ENCODE results near the gene TMEM203. TPM values are rescaled to one million over a fixed set of nuclear protein-coding genes. Genes with fewer than 3 reads are reported as not detected.

The TMEM203 gene
- total RNA-seq, 1 experiment from 2014 or later: 35.5 TPM

DNA sequence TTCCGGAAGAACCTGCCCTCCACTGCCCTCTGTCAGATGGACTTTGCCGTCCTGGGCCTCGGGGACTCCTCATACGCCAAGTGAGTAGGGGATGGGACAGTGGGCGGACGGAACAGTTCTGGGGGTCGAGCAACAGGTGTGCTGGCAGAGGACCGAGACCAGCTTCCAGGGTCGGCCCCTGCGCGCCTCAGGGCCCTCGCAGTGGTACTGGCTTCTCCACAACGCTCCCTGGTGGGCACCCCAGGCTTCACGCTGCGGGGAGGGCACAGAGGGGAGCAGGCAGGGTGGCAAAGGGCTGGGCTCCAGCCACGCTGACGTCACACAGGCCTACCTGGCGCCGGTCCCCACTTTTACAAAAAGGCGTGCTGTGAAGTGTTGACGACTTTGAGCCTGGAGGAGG is 7.1 kb upstream of the TMEM203 start:
- Histone ChIP-seq H2BK15ac (ENCODE audit: low read depth, low read length) (no peak overlapping the region), H2BK12ac (ENCODE audit: insufficient read length, low read depth, low read length) (no peak overlapping the region), H3K4me1 (ENCODE audit: insufficient read depth, low read length) (no peaks in the 10 kb centered on the region; the same call in 1 of the 2 replicates), H2BK5ac (ENCODE audit: insufficient read length, low read length) (no peak overlapping the region), H4K5ac (ENCODE audit: insufficient read length, low read depth, low read length) (no peak overlapping the region), H3K9me3 (ENCODE audit: control insufficient read depth, low read depth, low read length) (no peaks in the 10 kb centered on the region), H3K9ac (ENCODE audit: extremely low read depth, insufficient read length, low read length) (no peak overlapping the region), H2BK20ac (ENCODE audit: low read depth, low read length, poor library complexity, severe bottlenecking) (no peak overlapping the region), H3K27ac (ENCODE audit: insufficient read length, low read depth, low read length) (no peak overlapping the region), H3T11ph (ENCODE audit: low read length) (no peak overlapping the region), H3K14ac (ENCODE audit: insufficient read depth, low read length) (no peak overlapping the region), H3K18ac (ENCODE audit: insufficient read length, low read depth, low read length) (no peak overlapping the region), H2BK120ac (ENCODE audit: low read depth, low read length, poor library complexity, severe bottlenecking) (no peak overlapping the region), H3K23me2 (ENCODE audit: insufficient read length, low read depth, low read length, poor library complexity, severe bottlenecking) (no peaks in the 10 kb centered on the region), H2AFZ (ENCODE audit: low read length) (no peak overlapping the region), H3K27me3 (ENCODE audit: insufficient read depth, low read length) (no peaks in the 10 kb centered on the region), H3K4me2 (ENCODE audit: insufficient read depth, insufficient read length, low read length) (no peak overlapping the region), H3K4ac (ENCODE audit: low read depth, low read length) (no peak overlapping the region), H3K79me1 (ENCODE audit: insufficient read depth, low read depth, low read length, poor library complexity, severe bottlenecking) (peaks cover under 1% of the 10 kb centered on the region), H2AK5ac (ENCODE audit: insufficient read length, low read length) (no peak overlapping the region), H4K91ac (ENCODE audit: insufficient read length, low read depth, low read length) (no peak overlapping the region), H3K79me2 (ENCODE audit: insufficient read depth, low read length) (no peaks in the 10 kb centered on the region), H4K20me1 (ENCODE audit: control insufficient read depth, insufficient read depth, insufficient read length) (no peaks in the 10 kb centered on the region), H3K56ac (ENCODE audit: insufficient read length, low read depth, low read length) (no peak overlapping the region), H3K23ac (ENCODE audit: insufficient read length, low read depth, low read length) (no peak overlapping the region), H4K8ac (replicated peaks; ENCODE audit: insufficient read length, low read depth, low read length) (no peak overlapping the region)
- TF ChIP-seq, protein P1, sequence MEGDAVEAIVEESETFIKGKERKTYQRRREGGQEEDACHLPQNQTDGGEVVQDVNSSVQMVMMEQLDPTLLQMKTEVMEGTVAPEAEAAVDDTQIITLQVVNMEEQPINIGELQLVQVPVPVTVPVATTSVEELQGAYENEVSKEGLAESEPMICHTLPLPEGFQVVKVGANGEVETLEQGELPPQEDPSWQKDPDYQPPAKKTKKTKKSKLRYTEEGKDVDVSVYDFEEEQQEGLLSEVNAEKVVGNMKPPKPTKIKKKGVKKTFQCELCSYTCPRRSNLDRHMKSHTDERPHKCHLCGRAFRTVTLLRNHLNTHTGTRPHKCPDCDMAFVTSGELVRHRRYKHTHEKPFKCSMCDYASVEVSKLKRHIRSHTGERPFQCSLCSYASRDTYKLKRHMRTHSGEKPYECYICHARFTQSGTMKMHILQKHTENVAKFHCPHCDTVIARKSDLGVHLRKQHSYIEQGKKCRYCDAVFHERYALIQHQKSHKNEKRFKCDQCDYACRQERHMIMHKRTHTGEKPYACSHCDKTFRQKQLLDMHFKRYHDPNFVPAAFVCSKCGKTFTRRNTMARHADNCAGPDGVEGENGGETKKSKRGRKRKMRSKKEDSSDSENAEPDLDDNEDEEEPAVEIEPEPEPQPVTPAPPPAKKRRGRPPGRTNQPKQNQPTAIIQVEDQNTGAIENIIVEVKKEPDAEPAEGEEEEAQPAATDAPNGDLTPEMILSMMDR (conservative IDR thresholded peaks at IDR 0.05): no peak; the same call in 2 of the 3 replicates
- Mint-ChIP-seq H3K4me1 (peaks cover 4 to 5% of the 10 kb centered on the region in 2 experiments), H3K27ac (no peak overlapping the region), H3K36me3 (ENCODE audit: insufficient read depth in 1 of 3, low read depth in 3 of 3) (peaks cover 6 to 41% (median 32%) of the 10 kb centered on the region in 3 experiments; a peak in 6 of 7 replicates), H3K9me3 (no peaks in the 10 kb centered on the region), H3K4me3 (no peak overlapping the region), H3K27me3 (ENCODE audit: low read depth) (no peaks in the 10 kb centered on the region)
- DNase-seq: no peak
- WGBS (ENCODE audit: extremely low coverage, insufficient read length, low lambda C conversion rate): no CpG with 5 or more reads among the region's 21 CpGs
